GM21367 (cell line): ENCODE data around the gene DNAH17.

Source experiments
- ATAC-seq: cut with Tn5 transposase; IDR thresholded peaks from one replicate; pipeline ENCODE4 v1.9.1; 2021; ENCODE audit not compliant: unreplicated experiment

The DNAH17 gene

DNA sequence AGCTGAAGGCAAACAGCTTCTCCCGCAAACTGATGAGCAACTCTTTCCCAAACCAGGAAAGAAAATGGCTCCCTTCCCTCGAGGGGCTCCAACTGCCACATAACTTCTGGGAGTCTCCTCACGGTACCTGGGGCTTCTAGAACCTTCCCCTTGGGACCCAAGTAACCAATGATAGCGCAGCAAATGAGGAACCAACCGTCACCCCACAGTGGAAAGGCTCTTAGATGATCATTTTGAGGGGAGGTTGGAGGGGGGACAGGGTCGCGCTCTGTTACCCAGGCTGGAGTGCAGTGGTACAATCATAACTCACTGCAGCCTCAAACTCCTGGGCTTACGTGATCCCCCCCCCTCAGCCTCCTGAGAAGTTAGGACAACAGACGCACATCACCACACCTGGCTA is at the start of gene DNAH17:
Gene DNAH17 (minus strand): TSS at position 101 of the 400 bp plus-strand sequence. CDS start 2,339 bp downstream, outside the sequence.
- no peak for ATAC-seq

- no peak for ATAC-seq
These were observed 47.3 kb upstream of the DNAH17 start for GRCh38 chr17:78624324-78625151.

- no peak for ATAC-seq
These were observed 46.3 kb upstream of the DNAH17 start for GRCh38 chr17:78623541-78623940.

DNA sequence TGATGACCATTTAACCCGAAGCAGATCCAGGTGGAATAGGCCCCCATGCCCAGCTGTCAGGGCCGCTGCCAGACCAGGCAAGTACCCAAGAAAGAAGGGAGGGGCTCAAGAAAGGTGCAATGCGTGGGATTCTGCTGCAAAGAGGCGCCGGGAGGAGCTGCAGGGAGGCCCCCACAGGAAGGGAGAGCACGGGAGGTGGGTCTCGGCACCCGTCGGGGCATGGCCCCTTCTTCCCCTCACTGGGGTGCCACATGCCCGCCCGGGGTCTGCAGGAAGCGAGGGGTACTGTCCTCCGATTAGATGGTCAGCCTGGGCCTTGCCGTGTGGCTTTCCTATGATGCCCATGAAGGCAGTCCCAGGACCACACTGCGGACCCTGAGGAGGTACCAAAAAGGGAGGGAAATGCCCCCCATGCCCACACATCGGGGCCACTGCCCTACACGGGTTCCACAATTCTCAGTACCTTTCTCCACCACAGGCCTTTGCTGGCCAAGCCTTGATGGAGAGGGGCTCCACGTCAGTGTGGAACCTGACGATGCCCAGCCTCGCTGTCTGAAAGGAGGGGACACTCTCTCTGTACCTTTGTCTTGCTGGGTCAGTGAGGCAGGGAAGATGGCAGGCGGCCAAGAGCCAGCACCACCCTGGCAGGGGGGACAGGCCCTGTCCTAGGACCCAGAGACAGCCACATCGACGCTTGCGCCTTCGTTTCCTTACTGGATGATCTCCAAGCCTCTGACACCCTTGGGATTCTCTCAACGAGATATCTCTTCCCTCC is 45.5 kb upstream of the DNAH17 start:
- no peak for ATAC-seq

- no peak for ATAC-seq
These were observed 44.7 kb upstream of the DNAH17 start for GRCh38 chr17:78621720-78622490.

DNA sequence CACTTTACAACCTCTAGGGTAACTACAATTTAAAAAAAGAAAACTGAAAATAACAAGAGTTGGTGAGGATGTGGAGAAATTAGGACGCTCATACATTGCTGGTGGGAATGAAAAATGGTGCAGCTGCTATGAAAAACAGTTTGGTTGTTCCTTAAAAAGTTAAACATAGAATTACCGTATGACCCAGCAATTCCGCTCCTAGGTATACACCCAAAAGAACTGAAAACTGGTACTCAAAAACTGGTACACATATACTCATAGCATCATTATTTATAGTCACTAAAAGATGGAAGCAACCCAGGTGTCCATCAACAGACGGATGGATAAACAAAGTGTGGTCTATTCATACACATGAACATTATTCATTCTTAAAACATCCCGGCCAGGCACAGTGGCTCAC is 42.9 kb upstream of the DNAH17 start:
- no peak for ATAC-seq

DNA sequence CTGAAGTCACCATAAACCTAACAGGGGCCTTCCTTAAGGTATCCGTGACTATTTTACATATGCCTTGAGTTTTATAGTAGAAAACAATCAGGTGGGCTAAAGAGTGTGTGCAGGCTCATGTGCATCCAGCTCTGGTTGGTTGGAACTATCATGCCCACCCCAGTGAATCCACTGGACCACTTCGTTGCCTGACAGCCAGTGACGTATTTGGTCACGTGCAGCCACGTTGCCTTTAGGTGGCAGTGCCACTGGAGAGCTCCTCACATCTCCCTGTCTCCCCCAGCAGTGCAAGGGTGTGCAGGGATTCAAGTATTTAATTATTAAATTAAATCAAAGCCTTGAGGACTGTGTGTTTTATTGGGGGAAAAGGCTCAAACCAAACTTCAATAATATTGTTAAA is 42.1 kb upstream of the DNAH17 start:
- no peak for ATAC-seq

DNA sequence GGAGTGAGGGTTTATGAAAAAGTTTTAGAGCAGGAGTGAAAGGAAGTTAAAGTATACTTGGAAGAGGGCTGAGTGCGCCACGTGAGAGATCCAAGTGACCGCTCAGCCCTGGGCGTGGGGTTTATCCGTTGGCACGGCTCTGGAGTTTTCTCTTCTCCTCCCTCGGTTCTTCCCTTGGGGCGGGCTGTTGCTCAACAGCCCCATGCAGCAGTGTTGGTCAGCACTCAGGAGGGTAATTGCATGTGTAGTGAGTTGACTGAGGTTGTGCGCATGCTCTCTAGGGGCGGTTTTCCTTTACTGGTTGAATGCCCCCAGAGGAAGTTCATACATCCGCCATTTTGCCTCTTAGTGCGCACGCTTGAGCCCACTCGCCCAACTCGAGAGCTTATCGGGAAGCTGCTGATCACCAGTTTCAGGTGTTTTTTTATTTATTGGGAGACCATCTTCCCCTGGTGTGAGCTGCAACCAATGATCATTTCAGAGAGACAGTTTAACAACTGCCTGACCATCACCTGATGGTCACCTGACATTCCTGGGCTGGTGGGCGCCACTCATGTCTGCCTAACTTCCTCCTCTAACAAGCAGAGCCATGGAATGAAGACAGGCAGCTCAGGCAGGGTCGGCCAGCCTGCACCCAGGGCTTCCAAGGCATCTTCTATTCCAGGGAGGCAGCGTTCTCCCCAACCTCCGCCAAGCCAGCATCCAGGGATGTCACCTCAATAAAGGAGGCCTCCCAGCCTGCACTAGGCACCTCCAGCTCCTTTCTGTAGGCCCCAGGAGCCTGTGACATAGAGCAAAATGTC is 41.3 kb upstream of the DNAH17 start:
- no peak for ATAC-seq

DNA sequence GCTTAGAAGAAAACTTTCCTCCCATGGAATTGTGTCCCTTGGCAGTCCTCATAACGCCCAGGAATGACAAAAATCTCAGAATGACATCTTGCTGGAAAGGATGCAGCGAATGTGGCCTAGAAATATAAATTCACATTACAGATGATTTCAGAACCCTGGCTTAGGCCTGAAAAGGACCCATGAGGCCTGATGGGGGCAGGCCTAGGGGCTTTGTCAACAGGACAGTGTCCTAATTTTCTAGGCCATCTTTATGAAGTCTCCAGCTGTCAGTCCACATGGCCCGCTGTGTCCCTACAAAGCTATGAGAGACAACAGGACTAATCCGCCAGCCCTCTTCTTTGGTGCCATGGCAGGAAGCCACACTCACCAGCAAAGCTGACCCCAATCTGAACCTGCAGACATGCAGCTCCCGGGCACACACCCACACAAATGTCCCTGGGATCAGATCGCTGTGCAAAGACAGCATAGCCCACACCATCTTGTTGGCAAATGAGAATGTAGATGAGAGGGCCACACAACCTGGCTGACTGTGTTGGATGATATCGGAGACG is 40.4 kb upstream of the DNAH17 start:
- no peak for ATAC-seq

- ATAC-seq: no peak
These were observed 39.8 kb upstream of the DNAH17 start for GRCh38 chr17:78616946-78617345.

GRCh38 chr17:78615631-78616030 is 38.4 kb upstream of the DNAH17 start:
- ATAC-seq: no peak

- no peak for ATAC-seq
These were observed 36.2 kb upstream of the DNAH17 start for GRCh38 chr17:78613416-78613815.

DNA sequence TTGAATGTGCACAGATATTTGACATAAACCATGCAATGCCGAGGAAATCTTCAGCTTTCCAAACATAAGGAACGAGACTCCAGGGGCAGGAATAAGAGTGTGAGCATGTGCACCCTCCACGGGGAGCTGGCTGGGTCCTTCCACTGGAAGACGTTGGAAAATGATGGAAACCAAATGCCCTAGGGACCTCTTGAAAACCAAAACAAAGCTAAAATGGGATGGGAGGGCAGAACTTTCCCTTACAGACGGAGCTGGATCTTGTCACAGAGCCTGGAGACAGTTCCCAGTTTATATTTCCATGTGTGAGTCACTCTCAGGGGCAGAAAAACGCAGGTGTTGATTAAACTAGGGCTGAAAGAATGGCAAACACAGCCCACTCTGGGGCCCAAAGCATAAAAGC is 34.4 kb upstream of the DNAH17 start:
- ATAC-seq: no peak

- no peak for ATAC-seq
These were observed 33.8 kb upstream of the DNAH17 start for GRCh38 chr17:78610951-78611511.

GRCh38 chr17:78609191-78609641 is 32.0 kb upstream of the DNAH17 start:
- ATAC-seq: no peak

- no peak for ATAC-seq
These were observed 31.6 kb upstream of the DNAH17 start for GRCh38 chr17:78608804-78609186.

DNA sequence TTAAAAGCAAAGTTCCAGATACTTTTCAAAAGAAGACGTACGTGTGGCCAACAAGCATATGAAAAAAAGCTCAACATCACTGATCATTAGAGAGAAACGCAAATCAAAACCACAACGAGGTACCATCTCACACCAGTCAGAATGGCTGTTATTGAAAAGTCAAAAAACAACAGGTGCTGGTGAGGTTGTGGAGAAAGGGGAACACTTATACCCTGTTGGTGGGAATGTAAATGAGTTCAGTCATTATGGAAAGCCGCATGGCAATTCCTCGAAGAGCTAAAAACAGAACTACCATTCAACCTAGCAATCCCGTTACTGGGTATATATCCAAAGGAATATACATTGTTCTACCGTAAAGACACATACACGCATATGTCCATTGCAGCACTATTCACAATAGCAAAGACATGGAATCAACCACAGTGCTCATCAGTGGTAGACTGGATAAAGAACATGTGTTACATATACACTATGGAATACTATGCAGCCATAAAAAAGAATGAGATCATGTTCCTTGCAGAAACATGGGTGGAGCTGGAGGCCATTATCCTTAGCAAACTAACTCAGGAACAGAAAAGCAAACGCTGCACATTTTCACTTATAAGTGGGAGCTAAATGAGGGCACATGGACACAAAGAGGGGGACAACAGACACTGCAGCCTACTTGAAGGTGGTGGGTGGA is 31.1 kb upstream of the DNAH17 start:
- ATAC-seq: no peak

GRCh38 chr17:78607038-78607437 is 29.8 kb upstream of the DNAH17 start:
- no peak for ATAC-seq

DNA sequence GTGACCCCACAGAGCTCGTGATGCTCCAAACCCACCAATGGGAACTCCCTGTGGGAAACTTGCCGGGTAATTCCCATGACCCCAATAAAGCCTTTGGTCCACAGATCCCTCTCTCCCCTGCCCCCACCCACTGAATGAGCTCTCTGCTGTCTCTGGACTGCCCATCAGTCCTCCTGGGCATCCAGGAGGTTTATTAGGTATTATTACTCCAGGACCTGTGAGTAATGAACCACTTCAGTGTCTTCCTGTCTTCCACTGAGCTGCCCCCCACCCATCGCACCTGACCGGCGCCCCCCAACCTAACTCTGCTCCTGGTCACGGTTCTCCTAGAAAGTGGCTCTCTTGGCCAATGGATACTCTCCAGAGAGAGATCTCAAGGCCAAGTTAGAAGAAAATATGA is 28.7 kb upstream of the DNAH17 start:
- no peak for ATAC-seq
